T47D (cell line): ENCODE results near the gene NATD1.
"Not testable (repeated sequence)": the region's sequence is repeated elsewhere in the genome, so short reads cannot be mapped to it uniquely, and the experiment has no call there.

Experiments used
- DNase-seq, 2 experiments: peaks; one replicate each; pipeline versions ENCODE4 v3.0.0 to v3.0.0-alpha.2; 2011 to 2012; ENCODE audit warnings: low read depth in 1 of 2, low spot score in 1 of 2
- JUND ChIP-seq: IDR thresholded peaks from 2 replicates; pipeline ENCODE4 v1.6.1; 2012; ENCODE audit warnings: low read depth
- in situ Hi-C: cut with HindIII; loops from 2 replicates; pipeline ENCODE4 v1.10.0; 2016; ENCODE audit warnings: low sequenced_read_pairs, low pct_unique_long_range_greater_than_20kb

NATD1 gene

GRCh38 chr17:21228845-21229244, 24.4 kb downstream of the NATD1 start:
- in situ Hi-C loops = no loop called here
- TF ChIP-seq JUND = no peak
- DNase-seq = no peak

GRCh38 chr17:21228111-21228510, 25.1 kb downstream of the NATD1 start:
- TF ChIP-seq JUND = no peak

DNA sequence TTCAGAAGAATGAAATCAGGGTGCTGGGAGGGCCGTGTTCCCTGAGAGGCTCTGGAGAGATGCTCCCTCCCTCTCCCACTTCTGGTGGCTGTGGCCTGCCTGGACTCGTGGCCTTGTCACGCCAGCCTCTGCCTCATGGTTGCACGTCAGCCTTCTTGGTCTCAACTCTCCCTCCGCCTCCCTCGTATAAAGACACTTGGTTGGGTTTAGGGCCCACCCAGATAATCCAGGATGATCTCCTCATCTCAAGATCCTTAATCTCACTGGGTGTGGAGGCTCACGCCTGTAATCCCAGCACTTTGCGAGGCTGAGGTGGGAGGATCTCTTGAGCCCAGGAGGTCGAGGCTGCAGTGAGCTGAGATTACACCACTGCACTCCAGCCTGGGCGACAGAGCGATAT, 25.9 kb downstream of the NATD1 start:
- DNase-seq, in situ Hi-C loops: not testable (repeated sequence)

More at GRCh38 chr17:21228111-21228510, 25.1 kb downstream of the NATD1 start:
- peak; percentile 13 to 65 for DNase-seq
- in situ Hi-C loops = no loop called here

DNA sequence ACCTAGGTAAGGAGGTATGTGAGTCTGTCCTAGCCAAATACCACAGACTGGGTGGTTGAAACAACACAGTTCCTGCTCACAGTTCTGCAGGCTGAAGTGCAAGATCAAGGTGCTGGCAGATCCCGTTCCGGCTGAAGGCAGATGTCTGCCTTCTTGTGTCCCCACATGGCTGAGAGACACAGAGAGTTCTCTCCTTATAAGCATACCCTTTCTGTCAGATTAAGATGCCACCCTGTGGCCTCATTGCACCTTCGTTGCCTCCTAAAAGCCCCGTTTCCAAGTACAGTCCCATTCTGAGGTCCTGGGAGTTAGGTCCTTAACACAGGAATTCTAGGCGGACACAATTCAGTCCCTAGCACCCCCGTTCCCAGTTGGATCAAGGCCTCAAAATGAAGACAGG, 30.1 kb downstream of the NATD1 start:
- no peak for TF ChIP-seq JUND
- DNase-seq = no peak
- in situ Hi-C loops = no loop called here

- DNase-seq = peak in 1 of 2 experiments; percentile 44
- in situ Hi-C loops = no loop called here
- no peak for TF ChIP-seq JUND
Observed at GRCh38 chr17:21218831-21219380, 34.3 kb downstream of the NATD1 start.

- no peak for DNase-seq
- TF ChIP-seq JUND = no peak
- in situ Hi-C loops = no loop called here
Observed at GRCh38 chr17:21218101-21218500, 35.1 kb downstream of the NATD1 start.

DNA sequence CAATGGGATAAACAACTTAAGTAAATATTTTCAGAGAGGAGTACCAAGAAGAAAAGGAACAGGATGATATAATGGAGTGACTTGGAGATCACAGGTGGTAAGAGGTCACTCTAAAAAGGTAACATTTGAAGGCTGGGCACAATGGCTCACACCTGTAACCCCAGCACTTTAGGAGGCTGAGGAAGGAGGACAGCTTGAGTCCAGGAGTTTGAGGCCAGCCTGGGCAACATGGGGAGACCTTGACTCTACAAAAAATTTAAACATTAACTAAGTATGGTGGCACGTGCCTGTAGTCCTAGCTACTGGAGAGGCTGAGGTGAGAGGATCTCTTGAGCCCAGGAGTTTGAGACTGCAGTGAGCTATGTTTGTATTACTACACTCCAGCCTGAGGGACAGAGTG, 35.9 kb downstream of the NATD1 start:
- no peak for TF ChIP-seq JUND
- DNase-seq = no peak
- in situ Hi-C loops = no loop called here

DNA sequence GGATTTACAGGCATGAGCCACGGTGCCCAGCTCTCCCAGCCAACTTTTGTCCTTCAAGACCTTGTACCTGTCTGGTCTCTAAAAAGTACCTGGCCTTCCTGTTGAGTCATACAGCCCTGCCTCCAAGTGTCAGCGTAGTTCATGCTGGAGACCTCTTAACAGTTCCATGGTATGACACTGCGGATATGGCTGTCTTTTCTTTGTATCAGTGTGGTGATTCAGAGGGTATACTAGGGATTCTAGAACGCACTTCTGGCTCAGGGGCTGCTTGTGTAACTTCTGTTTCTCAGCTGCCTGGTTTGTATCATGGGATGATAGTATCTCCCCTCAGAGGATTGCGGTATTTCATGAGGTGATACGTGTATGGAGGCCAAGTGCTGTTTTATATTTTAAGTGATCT, 37.3 kb downstream of the NATD1 start:
- DNase-seq = no peak
- in situ Hi-C loops = no loop called here
- no peak for TF ChIP-seq JUND

DNA sequence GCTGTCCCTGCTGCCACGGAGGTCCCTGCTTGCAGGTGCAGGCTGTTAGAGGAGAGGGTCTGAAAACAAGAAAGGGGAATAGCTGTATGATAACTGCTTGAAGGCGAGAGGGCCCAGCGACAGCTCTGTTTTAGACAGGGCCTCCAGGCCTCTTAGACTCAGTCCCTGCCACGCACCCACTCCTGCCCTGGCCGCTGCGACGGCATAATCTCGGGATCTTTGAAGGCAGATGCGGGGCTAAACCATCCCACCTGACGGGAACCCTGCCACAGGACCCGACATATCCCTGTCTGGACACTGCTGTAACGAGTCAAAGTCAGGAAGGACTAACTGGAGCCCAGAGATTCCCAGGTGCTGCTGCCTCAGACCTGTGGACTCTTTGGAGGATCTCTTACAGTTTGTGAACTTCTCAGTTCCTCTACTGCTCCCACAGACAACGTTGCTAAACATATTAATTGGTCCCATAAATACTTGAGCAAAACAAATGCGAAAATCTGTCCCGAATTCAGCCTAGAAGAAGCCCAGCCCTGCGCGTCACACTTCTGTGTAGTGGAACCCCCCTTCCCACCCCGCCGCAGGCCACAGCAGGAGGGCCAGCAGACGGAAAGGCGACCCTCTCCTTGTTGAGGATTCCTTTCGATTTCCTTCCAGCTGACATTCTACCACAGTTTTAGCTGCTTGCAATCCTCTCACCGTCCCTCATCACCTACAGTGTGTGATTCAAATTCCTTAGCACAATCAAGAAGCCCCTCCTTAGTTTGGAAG, 38.3 kb downstream of the NATD1 start:
- DNase-seq = peak in 1 of 2 experiments; percentile 10
- no peak for TF ChIP-seq JUND
- in situ Hi-C loops = no loop called here

- DNase-seq = peak; percentile 85 to 92
- in situ Hi-C loops = no loop called here
- no peak for TF ChIP-seq JUND
Observed at GRCh38 chr17:21214015-21214776, 39.0 kb downstream of the NATD1 start, which contains the start of gene TMEM11. Gene TMEM11, minus strand, starts transcription at chr17:21214161. Its CDS starts 9 bp downstream, at chr17:21214152.

GRCh38 chr17:21213638-21214014, 39.6 kb downstream of the NATD1 start:
- no peak for TF ChIP-seq JUND
- peak in 1 of 2 experiments; percentile 27 for DNase-seq
- in situ Hi-C loops = no loop called here

GRCh38 chr17:21212826-21213637, 40.2 kb downstream of the NATD1 start:
- TF ChIP-seq JUND = no peak
- DNase-seq = no peak
- in situ Hi-C loops = no loop called here
